HuH-7.5 (cell line): ENCODE results near the gene ATP9B.

Experiments used
- DNase-seq: peaks from one replicate; pipeline ENCODE4 v3.0.0; 2011; ENCODE audit warnings: low spot score

Gene ATP9B

GRCh38 chr18:79199691-79200374 lies 130.6 kb downstream of the ATP9B start:
- no peak for DNase-seq

GRCh38 chr18:79200546-79201268 lies 131.5 kb downstream of the ATP9B start:
- no peak for DNase-seq

- no peak for DNase-seq
These were observed 133.9 kb downstream of the ATP9B start for GRCh38 chr18:79203017-79203605.

GRCh38 chr18:79204889-79205807 lies 136.0 kb downstream of the ATP9B start:
- no peak for DNase-seq

GRCh38 chr18:79206444-79206843 lies 137.2 kb downstream of the ATP9B start:
- DNase-seq: no peak

GRCh38 chr18:79208906-79209305 lies 139.7 kb downstream of the ATP9B start:
- DNase-seq: no peak

- DNase-seq: no peak
These were observed 141.1 kb downstream of the ATP9B start for GRCh38 chr18:79210002-79210910.

- DNase-seq: no peak
These were observed 142.7 kb downstream of the ATP9B start for GRCh38 chr18:79211844-79212243.

GRCh38 chr18:79214056-79214455 lies 144.9 kb downstream of the ATP9B start:
- DNase-seq: no peak

GRCh38 chr18:79216176-79216575 lies 147.0 kb downstream of the ATP9B start:
- DNase-seq: no peak

- DNase-seq: no peak
These were observed 148.9 kb downstream of the ATP9B start for GRCh38 chr18:79217979-79218604.

GRCh38 chr18:79218605-79219190 lies 149.5 kb downstream of the ATP9B start:
- DNase-seq: no peak

- DNase-seq: no peak
These were observed 151.9 kb downstream of the ATP9B start for GRCh38 chr18:79221136-79221535.

- no peak for DNase-seq
These were observed 153.6 kb downstream of the ATP9B start for GRCh38 chr18:79222790-79223189.

GRCh38 chr18:79223431-79223830 lies 154.2 kb downstream of the ATP9B start:
- no peak for DNase-seq

GRCh38 chr18:79224381-79224780 lies 155.2 kb downstream of the ATP9B start:
- no peak for DNase-seq

GRCh38 chr18:79227621-79228020 lies 158.4 kb downstream of the ATP9B start:
- no peak for DNase-seq

GRCh38 chr18:79229431-79229830 lies 160.2 kb downstream of the ATP9B start:
- no peak for DNase-seq

- no peak for DNase-seq
These were observed 165.2 kb downstream of the ATP9B start for GRCh38 chr18:79234438-79234837.

GRCh38 chr18:79239631-79240030 lies 170.4 kb downstream of the ATP9B start:
- DNase-seq: no peak
